Gastrocnemius medialis (tissue), 4 donors: ENCODE data around the gene ASB13. TPM values are rescaled to one million over a fixed set of nuclear protein-coding genes. Genes with fewer than 3 reads are reported as not detected.
A peak's percentile ranks its signal among the peaks of the same experiment; 100 is the strongest.

Experiments
- ATAC-seq, 2 donors: fragments of 150-250 bp; one replicate each; pipeline ENCODE4 v1.9.1; 2016
- DNase-seq, 2 donors: peaks; one replicate each; pipeline ENCODE4 v3.0.0-alpha.2; 2019
- H3K27ac ChIP-seq, 4 donors: fragments of 200-600 bp; sonication (generic); 1 replicate in 1 of 4; 2 replicates in 3 of 4; pipeline ENCODE4 v1.5.1; 2016 to 2018; ENCODE audit warnings: mild to moderate bottlenecking in 2 of 4, moderate library complexity in 1 of 4
- H3K27me3 ChIP-seq, 3 donors: fragments of 200-600 bp; sonication (generic) in 2 of 3; 1 replicate in 1 of 3; 2 replicates in 2 of 3; pipeline versions ENCODE4 v1.5.1 to v1.6.0; 2016 to 2019; ENCODE audit warnings: mild to moderate bottlenecking in 1 of 3, moderate library complexity in 1 of 3
- H3K36me3 ChIP-seq, 2 donors: fragments of 200-600 bp; sonication (generic) in 1 of 2; one replicate each; pipeline ENCODE4 v1.5.1; 2017 to 2018
- H3K4me1 ChIP-seq, 2 donors: fragments of 200-600 bp; sonication (generic) in 1 of 2; one replicate each; pipeline ENCODE4 v1.5.1; 2016 to 2017; ENCODE audit warnings: mild to moderate bottlenecking in 2 of 2
- H3K4me3 ChIP-seq, 4 donors: fragments of 200-600 bp; sonication (generic) in 3 of 4; 1 replicate in 1 of 4; 2 replicates in 3 of 4; pipeline ENCODE4 v1.5.1; 2016 to 2019; ENCODE audit warnings: mild to moderate bottlenecking in 2 of 4
- H3K9me3 ChIP-seq, 3 donors: fragments of 200-600 bp; sonication (generic) in 2 of 3; 1 replicate in 1 of 3; 2 replicates in 2 of 3; pipeline ENCODE4 v1.5.1; 2016 to 2019
- CTCF ChIP-seq, 5 experiments: fragments of 450-650 bp in 3 of 5; fragments of 200-600 bp in 2 of 5; sonication (generic) in 2 of 5; IDR thresholded peaks in 4 of 5; conservative IDR thresholded peaks in 1 of 5; 1 replicate in 4 of 5; 2 replicates in 1 of 5; pipeline ENCODE4 v1.5.1; 2016 to 2019; ENCODE audit warnings: antibody characterized with exemption in 5 of 5, mild to moderate bottlenecking in 3 of 5, moderate library complexity in 3 of 5
- POLR2A ChIP-seq, 2 donors: fragments of 450-650 bp; IDR thresholded peaks; one replicate each; pipeline ENCODE4 v1.6.1; 2017; ENCODE audit warnings: antibody characterized with exemption in 2 of 2, mild to moderate bottlenecking in 2 of 2, moderate library complexity in 2 of 2
- in situ Hi-C, 4 donors: fragments of 200-750 bp; cut with MboI; loops; one replicate each; pipeline versions ENCODE4 v1.15.0 to v1.8.0; 2017; ENCODE audit warnings: low sequenced_read_pairs in 4 of 4
- intact Hi-C: fragments of 100-400 bp; cut with DNase I; formaldehyde crosslinking; loops from one replicate; pipeline ENCODE4 v1.15.1; 2023; ENCODE audit warnings: low total_unique reads
- total RNA-seq, 4 donors: library from RNA; depleted of rRNA; stranded (reverse); fragments of >200 nt; gene quantifications; one replicate each; pipeline versions ENCODE4 v1.1.0 to v1.2.3, GENCODE V29; 2016

The ASB13 gene
- total RNA-seq, 4 donors from 2014 or later = 9.6 to 20.0 (median 14.9) TPM

DNA sequence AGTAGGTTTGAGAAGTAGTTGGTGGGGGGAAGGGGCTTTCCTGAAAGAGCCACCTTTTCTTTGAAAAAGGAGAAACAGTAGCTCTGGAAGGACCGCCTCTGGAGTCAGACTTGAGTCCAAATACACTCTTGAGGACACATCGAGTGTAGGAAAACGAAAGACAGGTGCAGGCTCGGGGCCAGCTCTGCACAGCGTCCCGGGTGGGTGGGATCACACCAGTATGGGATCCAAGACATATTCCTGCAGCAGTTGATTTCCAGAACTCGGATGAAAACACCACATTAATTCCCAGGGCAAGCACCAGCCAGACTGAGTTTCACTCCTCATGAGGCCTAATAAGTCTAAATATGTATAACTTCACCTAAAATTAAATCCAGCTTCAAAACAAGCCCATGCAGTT, 61.4 kb downstream of the ASB13 start:
- TF ChIP-seq CTCF (IDR thresholded peaks at IDR 0.05 in 4 of 5, conservative IDR thresholded peaks at IDR 0.05 in 1 of 5) (no peak), POLR2A (IDR thresholded peaks at IDR 0.05) (no peak)
- ATAC-seq = no peak
- Histone ChIP-seq H3K4me1 (peaks cover 4 to 12% of the 10 kb centered on the region in 2 donors), H3K27ac (no peak overlapping the region), H3K9me3 (no peaks in the 10 kb centered on the region), H3K27me3 (no peaks in the 10 kb centered on the region), H3K36me3 (no peaks in the 10 kb centered on the region), H3K4me3 (no peak overlapping the region)
- intact Hi-C loops (no loop called here), in situ Hi-C loops (loop anchor here in 1 of 4 donors (25.0 kb wide), 1 partner anchor 768 kb away; the partner anchor contains the start of gene AKR1E2)
- no peak for DNase-seq

GRCh38 chr10:5604236-5604925, 62.0 kb downstream of the ASB13 start:
- in situ Hi-C loops = loop anchor here in 1 of 4 donors (25.0 kb wide), 1 partner anchor 767 kb away; the partner anchor contains the start of gene AKR1E2
- Histone ChIP-seq H3K9me3 (no peaks in the 10 kb centered on the region), H3K27me3 (no peaks in the 10 kb centered on the region), H3K4me3 (no peak overlapping the region), H3K36me3 (no peaks in the 10 kb centered on the region), H3K4me1 (peaks cover 4 to 9% of the 10 kb centered on the region in 2 donors), H3K27ac (no peak overlapping the region)
- TF ChIP-seq POLR2A (IDR thresholded peaks at IDR 0.05) = no peak
- TF ChIP-seq CTCF (IDR thresholded peaks at IDR 0.05 in 4 of 5, conservative IDR thresholded peaks at IDR 0.05 in 1 of 5) = no peak
- no peak for ATAC-seq
- intact Hi-C loops = no loop called here
- no peak for DNase-seq

GRCh38 chr10:5603848-5604170, 62.6 kb downstream of the ASB13 start:
- in situ Hi-C loops = loop anchor here in 1 of 4 donors (25.0 kb wide), 1 partner anchor 767 kb away; the partner anchor contains the start of gene AKR1E2
- Histone ChIP-seq H3K27ac (no peak overlapping the region), H3K27me3 (no peaks in the 10 kb centered on the region), H3K36me3 (no peaks in the 10 kb centered on the region), H3K9me3 (no peaks in the 10 kb centered on the region), H3K4me3 (no peak overlapping the region), H3K4me1 (peaks cover 4 to 9% of the 10 kb centered on the region in 2 donors)
- DNase-seq = no peak
- TF ChIP-seq POLR2A (IDR thresholded peaks at IDR 0.05) (no peak), CTCF (IDR thresholded peaks at IDR 0.05 in 4 of 5, conservative IDR thresholded peaks at IDR 0.05 in 1 of 5) (no peak)
- intact Hi-C loops = no loop called here
- no peak for ATAC-seq

DNA sequence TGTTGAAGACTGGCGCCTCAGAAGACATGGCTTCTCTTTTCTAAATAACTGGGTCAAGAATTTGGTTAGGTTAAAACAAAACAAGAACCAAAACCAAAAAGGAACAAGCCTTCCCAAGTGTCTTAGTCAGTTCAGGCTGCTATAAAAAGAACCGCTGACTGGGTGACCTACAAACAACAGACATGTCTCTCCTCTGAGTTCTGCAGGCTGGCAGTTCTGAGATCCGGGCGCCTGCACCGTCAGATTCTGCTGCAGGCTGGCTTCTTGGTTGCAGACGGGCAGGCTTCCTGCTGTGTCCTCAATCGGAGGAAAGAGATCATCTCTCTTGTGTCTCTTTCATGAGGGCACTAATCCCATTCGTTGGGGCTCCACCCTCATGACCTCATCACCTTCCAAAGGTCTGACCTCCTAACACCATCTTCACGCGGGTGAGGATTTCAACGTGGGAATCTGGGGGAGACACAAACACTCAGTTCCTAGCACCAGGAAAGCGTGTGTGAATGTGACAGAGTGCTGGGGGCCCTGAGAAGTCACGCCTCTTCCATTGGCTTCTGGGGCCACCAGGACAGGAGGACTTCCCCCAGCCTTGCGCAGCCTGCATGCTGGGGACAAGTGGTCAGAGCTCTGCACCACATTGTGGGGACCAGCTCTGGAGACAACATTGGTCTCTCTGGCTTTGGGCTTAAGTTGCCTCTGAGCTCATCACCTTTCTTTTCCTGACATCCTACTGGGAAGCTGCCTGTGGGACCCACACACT, 63.1 kb downstream of the ASB13 start:
- in situ Hi-C loops = loop anchor here in 1 of 4 donors (25.0 kb wide), 1 partner anchor 766 kb away; the partner anchor contains the start of gene AKR1E2
- DNase-seq (no peak), ATAC-seq (no peak)
- TF ChIP-seq CTCF (IDR thresholded peaks at IDR 0.05 in 4 of 5, conservative IDR thresholded peaks at IDR 0.05 in 1 of 5) = no peak
- TF ChIP-seq POLR2A (IDR thresholded peaks at IDR 0.05) = no peak
- H3K4me3 ChIP-seq = no peak overlapping the region
- peak overlapping the region in 1 of 4 donors; percentile 22 for H3K27ac ChIP-seq
- no peaks in the 10 kb centered on the region for H3K9me3 ChIP-seq
- H3K27me3 ChIP-seq = no peaks in the 10 kb centered on the region
- H3K4me1 ChIP-seq = peaks cover 4 to 9% of the 10 kb centered on the region in 2 donors
- intact Hi-C loops = no loop called here
- no peaks in the 10 kb centered on the region for H3K36me3 ChIP-seq
